Testis (tissue), 2 donors: ENCODE data around the gene STYXL2.

Source experiments
- CTCF ChIP-seq, 3 experiments: fragments of 450-650 bp in 2 of 3; fragments of 200-600 bp in 1 of 3; sonication (generic) in 1 of 3; IDR thresholded peaks; one replicate each; pipeline ENCODE4 v1.5.1; 2016 to 2019; ENCODE audit warnings: antibody characterized with exemption in 3 of 3, mild to moderate bottlenecking in 2 of 3, moderate library complexity in 1 of 3
- POLR2A ChIP-seq: fragments of 450-650 bp; IDR thresholded peaks from one replicate; pipeline ENCODE4 v1.6.1; 2017; ENCODE audit warnings: antibody characterized with exemption, mild to moderate bottlenecking, moderate library complexity

GRCh38 chr1:167115655-167116054 lies 21.8 kb downstream of the STYXL2 start:
- TF ChIP-seq POLR2A: no peak
- TF ChIP-seq CTCF (IDR thresholded peaks at IDR 0.05): no peak
